Activated T-cell treated with anti-CD3 and anti-CD28 coated beads for 4 hours (primary cell): ENCODE measurements around the gene KCNK2.
"Not testable (repeated sequence)": the region's sequence is repeated elsewhere in the genome, so short reads cannot be mapped to it uniquely, and the experiment has no call there.

Experiments used
- DNase-seq: peaks from one replicate; pipeline ENCODE4 v3.0.0-alpha.2; 2020

KCNK2 gene

DNA sequence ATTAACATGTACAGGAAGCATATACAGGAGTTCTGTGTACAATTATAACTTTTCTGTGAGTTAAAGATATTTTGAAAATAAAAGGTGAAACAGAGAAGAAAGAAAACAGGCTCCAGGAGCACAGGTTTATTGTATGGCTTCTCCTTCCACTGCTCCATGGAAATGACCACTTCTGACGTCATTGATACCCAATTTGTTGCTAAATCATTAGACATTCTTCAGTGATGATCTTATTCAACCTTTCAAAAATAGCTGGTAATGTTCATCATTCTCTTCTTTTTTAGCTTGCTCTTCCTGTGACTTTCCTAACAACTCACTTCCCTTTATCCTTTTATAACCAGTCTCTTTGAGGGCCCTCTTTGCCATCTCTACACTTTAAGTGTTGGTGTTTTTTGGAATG lies 77.8 kb downstream of the KCNK2 start:
- no peak for DNase-seq

DNA sequence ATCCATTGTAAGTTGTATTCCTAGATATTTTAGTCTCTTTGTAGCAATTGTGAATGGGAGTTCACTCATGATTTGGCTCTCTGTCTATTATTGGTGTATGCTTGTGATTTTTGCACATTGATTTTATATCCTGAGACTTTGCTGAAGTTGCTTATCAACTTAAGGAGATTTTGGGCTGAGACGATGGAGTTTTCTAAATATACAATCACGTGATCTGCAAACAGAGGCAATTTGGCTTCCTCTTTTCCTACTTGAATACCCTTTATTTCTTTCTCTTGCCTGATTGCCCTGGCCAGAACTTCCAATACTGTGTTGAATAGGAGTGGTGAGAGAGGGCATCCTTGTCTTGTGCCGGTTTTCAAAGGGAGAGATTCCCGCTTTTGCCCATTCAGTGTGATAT lies 80.6 kb downstream of the KCNK2 start:
- DNase-seq = not testable (repeated sequence)

DNA sequence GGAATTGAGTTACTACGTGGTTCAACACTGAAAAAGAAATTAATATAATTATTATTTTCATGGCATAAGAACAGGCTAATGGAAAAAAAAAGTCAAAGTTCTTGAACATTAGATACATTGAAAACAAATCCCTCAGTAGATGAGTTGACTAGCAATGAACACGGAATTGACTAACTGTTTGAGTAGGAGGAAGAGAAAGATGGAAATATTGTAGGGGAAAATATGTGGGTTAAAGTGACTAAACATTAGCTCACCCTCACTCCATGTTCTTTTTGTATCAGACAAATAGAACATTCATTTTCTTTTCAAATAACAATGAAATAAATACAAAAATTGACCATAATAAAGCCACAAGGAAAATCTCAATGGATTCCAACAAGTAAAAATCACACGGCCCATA lies 84.3 kb downstream of the KCNK2 start:
- DNase-seq = no peak

DNA sequence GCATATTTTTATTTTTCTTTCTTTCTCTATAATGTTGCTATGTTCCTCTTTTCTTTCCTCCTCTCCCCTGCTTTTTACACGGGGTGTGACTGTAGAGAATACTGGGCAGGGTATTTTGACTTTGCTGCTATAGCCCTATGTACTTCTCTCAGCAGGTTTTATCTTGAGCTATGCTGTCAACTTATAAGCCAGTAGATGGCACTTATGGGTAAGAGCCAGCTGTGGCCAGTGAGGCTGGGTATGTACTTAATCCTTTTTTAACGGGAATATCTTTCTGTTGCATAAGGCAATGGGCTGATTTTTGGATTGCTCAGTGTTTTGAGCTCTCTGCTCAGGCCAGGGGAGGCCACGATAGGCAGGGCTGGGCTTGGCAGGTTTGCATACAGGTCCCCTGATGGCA lies 99.0 kb downstream of the KCNK2 start:
- DNase-seq = no peak

DNA sequence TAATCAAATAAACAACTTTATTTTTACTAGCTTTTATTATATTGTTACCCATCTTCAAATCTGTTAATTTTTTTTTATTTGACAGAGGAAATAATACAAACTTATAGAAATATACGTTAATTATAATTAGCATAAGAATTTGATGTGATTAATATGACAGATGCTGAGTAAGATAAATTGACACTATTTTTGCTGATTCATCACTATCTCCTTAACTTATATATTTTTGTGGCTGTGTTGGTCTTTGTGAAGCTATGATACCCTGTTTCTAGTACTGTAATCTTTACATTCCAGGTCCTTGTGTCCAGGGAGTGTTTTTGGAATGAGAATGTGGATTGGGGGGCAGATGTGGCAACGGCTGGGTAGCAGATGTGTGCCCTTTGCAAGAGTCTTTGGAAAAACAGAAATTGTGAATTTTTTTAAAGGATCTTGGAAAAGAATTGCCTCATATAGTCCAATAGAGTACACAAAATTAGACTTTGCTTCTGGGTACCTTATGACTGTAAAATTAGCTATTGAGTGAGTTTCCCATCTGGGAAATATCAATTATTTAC lies 102.6 kb downstream of the KCNK2 start:
- no peak for DNase-seq

DNA sequence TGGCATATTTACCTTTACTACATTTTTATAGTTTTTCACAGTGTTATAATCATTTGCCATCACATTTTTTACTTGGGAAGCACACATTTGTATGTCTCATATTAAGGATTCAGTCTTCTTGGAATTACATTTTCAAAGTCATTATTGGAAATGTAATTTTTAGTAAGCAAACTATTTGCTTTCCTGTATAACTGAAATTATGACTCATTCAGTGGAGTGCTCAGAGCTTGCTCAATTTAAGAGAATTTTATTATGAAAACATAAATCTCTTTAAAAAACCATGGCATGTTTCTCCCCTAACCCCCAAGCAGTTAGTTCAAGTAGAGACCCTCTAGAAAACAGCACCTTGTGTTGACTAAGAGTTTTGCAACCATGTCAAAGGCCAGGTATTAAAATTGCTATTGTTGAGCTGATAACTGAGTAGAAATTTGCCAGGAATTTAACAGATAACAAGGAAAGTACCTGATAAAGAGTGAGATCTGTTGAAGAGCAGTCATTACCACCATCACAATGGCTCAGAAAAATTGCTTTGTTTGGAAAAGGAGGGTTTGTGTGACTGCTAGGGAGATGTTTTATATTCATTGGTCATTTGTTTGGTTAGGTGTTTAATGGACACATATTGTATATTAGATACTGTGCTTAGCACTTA lies 105.9 kb downstream of the KCNK2 start:
- no peak for DNase-seq

DNA sequence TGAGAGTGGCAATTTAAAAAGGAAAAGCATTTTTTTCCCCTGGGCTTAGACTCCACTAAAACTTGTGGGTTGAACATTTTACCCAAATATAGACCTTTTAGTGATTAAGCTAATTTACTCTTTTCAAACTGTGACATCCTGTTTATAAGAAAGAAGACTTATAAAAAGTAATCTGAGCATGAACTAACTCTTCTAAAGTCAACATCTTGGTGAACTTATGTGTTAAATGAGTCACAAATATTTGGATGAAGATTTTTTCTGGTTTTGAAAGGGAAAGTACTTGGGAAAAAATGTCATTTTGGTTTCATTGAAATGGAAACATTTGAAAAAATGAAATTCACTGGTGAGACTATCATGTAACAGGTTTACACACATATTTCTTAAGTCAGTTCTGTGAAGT lies 109.8 kb downstream of the KCNK2 start:
- DNase-seq = no peak

DNA sequence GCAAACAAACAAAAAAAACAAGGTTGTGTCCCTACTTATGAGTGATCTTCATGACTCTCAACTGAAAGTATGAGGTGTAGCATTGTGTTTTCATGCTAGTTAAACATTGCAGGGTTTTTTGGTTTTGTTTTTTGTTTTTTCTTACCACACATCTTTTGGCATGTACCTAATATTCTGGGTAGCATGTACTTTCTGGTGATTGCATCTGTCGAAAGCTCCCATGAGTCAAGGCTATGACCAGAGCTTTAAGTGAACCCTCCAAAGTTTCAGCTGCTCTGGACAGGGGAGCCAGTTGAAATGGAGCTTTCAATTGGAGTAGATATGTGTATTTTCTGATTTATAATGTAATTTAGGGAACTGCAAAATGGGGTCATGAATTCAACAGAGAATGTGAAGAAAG lies 115.5 kb downstream of the KCNK2 start:
- no peak for DNase-seq

DNA sequence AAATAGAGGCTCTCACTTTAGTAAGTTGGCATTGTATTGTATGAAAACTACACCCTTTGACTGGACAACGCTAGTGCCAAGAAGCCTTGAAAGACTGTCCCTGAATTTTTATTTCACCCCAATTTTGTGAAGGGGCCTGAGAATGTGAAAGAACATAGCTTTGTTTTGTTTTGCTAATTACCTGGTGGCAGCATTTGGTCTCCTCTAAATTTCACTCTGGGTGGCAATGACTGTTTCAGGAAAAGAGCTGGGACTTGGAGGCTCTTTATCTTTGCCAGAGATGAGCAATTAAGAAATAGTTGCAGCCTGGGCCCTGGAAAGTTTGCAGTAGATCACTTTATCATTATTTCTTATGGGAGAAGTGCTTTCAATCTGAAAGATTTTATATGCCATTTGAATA lies 117.6 kb downstream of the KCNK2 start:
- DNase-seq = no peak

DNA sequence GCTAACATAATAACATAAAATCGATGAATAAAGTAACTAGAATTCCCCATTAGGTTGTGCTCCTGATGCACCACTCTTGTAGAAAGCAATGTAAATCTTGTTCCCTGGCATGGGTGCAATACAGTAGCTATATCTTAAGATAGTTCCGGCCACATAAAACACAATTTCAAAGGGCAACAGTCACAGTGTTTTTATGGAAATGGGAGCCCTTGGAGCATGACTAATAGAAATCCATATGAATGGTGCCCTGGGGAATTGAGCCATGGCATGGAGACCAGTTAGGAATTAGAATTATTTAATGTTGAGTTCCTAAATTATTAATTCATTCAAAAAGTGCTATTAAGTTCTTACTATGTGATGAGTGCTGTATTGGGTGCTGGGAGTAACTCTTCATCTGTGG lies 118.7 kb downstream of the KCNK2 start:
- no peak for DNase-seq

DNA sequence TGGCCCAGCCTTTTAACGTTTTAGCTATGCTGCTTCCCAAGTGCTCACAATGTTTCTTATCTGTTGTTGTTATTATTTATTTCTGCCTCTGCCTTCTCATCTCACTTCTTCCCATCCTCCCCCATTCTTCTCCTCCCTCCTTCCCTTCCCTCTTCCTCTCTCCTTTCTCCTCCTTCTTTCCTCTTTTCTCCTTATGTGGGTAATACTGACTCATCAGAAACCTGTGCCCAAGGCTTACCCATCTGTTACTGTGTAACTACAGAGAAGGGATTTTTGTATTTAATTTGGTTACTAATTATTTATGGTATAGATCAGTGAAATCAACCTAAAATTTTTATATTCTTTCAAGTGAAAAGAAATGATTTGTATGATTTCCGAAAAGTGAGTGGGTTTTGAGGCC lies 120.3 kb downstream of the KCNK2 start:
- no peak for DNase-seq

DNA sequence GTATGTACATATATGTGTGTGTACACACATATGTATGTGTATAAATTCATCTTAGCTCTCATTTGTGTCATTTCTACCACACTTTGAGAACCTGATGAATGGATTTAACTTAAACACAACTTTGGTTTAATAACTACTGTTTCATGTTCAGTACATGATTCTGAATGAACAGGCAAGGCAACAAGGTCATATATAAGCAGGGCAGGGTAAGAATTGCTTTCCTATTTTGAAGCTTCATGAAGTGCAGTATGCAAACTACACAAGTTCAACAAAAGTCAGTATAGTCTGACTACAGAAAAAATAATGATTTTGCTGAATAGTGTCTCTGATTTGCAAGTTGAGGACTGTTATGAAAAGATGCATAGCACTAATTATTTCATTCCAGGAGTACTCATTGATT lies 127.6 kb downstream of the KCNK2 start:
- no peak for DNase-seq

DNA sequence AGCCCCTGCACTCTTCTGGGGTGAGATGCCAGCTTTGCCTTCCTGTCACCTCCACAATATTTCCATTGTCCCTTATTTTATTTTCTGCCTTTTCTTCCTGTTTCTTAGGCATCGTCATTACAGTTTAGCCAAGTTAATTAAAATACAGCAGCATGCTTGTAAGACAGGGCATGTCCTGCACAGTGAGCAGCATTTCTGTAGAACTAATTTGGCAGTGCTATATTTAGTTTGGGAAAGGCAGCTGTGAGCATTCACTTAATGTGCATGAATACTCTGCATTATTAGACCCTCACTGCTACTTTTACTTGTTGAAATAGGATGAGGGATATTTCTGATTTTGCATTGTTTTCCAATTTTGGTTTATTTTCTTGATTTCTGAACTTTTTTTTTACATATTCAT lies 133.3 kb downstream of the KCNK2 start:
- no peak for DNase-seq

DNA sequence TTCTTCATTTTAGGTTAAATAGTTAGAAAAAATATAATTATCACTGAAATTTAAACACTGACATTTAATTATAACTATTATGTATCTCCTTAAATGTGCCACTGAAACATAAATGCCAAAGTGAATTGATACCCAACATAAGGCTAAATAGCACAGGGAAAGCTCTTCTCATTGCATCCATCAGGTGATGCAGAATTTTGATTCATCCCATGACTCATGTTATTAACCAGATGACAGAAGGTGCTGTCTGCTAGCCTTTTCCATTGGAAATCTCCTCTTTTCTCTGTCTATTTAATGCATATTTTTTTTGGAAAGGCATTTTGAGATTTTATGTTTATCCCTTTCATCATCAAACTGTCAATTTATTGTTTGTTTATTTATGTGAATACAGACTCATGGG lies 136.8 kb downstream of the KCNK2 start:
- DNase-seq = no peak

DNA sequence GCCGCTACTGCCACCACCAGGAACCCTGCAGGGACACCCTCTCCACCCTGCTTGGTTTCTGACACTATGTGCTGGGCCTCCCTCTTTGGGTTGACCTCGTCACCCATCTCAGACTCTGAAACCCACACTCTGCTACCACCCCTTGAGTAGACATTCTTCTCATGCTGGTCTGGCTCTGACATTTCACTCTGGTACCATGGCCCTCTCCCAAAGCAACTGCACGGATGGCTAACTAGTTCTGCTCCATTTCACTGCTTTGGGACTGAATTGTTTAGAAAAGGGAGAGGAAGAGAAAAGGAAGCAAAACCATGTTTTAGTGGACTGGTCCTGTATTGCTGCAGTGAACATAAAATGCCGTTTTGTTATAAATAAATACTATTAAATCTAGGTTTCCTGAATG lies 137.8 kb downstream of the KCNK2 start:
- DNase-seq = no peak

DNA sequence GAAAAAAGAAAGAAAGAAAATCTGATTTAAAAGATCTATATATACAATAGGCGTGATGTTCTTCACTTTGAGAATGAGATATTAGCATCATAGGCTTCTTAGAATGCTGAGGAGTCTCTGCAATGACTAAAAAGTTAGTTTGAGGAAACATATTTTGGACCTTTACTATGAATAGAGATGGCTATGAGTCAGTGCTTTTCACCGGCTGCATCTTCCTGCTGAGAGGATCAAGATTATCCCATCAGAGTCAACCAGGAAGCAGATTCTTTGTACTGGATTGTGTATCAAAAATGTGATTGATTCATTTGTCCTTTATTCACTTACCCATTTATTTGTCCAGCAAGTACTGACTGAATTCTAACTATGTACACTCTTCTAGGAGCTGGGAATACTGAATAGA lies 144.2 kb downstream of the KCNK2 start:
- DNase-seq = no peak

DNA sequence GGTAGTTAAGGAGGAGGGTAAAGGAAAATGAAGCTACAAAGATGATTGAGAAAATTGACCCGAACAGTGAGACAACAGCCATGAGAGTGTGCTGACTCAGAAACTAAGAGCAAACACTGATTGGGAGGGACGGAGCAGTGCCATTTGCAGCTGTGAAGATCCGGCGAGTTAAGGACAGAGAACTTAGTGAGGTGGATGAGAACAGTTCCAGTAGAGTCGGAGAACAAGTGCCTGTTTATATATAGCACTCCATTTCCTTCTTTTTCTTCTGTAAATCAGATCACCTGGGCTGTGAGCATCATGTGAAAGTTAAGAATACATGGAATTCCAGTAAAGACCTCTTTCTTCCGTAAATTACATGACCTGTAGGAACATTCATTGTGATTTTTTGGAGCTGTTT lies 145.7 kb downstream of the KCNK2 start:
- no peak for DNase-seq

DNA sequence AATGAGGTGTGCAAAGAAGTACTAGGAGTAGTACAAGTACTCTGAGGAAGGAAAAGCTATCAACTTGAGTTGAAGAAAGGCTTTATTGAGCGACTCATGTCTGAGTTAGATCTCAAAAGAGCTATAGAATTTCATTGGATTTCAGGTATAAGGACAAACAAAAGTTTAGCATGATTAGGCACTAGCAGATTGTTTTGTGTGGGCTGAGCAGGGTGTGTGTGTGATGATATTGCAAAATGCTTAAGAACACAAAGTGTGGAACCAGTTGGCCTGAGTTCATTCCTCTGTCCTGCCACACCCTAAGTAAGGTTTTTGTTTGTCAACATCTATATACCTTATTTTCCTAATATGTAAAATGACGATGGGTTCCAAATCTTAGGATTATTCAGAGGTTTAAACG lies 158.9 kb downstream of the KCNK2 start:
- DNase-seq = no peak

DNA sequence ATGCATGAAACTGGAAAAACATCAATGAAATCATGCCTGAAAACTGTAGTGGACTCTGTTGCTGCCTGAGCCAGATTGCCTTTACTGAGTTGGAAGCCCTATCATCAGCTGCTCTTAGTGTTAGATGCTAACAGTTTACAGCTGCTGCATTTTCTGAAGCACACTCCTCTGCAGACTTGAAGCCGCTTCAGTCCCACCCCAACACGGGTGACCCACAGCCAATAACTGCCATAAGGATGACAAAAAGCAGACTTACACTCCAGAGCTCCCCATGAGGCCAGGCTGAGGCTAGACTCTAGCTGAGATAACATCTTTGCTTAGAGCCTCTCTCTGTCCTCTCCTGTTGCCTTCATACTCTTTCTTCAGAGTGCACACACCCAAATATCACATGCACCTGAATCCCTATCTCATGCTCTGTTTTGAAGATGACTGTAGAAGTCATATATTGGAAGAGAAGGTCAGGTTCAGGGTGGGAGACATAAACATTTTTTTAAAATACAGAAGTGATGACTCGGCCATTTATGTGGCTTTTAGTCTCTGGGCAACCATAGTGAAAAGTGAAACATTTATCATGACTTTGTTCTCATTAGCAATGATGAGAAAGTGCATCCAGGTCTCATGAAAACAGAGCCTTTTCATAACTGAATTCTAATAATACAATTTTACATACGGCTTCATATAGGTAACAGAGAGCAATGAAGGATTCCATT lies 161.0 kb downstream of the KCNK2 start:
- DNase-seq = no peak

DNA sequence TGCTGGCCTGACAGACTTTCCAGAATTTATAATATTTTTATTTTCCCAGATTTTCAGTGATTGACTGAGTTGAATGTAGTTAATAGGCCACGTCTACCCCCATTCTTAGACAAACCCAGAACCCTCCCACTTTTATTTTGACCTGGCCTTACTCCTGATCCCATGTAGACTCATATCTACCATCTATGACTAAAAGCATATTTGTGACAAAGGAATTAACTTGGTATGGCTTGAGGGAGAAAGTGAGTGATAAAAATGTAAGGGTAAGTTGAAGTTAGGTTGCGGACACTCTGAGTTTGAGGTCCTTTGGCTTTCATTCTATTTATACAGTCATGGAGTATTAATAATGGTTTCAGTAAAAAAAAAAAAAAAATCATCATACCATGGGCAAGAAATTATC lies 168.4 kb downstream of the KCNK2 start:
- DNase-seq = no peak

DNA sequence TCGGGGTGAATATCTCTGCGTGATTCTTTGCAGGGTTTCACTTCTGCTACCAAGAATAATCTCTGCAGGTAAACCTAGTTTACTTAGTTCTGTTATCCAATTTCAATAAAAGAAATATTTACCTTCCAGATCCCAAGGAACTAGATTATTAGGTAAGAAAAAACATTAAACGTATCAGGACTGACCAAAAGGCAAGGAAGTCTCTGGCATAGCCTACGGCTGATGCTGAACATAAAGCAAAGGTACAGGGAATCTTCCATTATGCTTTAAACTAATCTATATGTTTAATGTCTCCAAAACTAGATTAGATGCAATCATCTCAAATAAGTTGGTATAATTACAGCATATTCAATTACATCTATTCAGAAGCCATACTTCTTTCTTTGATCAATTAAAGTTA lies 168.9 kb downstream of the KCNK2 start:
- DNase-seq = no peak

DNA sequence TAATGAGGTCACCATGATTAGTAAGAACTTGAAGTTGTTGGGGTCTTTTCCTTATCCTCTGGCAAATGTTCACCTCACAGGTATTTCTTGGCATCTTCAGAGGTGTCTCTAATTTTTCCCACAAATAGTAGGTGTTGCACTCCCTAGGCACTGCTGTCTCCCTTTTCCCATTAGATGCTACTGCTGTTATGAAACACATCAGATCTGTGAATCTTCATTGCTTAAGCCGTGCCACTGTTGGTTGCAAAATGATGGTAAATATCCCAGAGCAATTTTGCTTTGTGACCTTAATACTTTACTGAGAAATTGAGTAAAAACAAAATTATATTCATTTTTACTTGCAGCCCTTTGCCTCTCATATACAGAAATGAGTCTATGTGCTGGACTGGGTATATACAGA lies 169.6 kb downstream of the KCNK2 start:
- DNase-seq = no peak

DNA sequence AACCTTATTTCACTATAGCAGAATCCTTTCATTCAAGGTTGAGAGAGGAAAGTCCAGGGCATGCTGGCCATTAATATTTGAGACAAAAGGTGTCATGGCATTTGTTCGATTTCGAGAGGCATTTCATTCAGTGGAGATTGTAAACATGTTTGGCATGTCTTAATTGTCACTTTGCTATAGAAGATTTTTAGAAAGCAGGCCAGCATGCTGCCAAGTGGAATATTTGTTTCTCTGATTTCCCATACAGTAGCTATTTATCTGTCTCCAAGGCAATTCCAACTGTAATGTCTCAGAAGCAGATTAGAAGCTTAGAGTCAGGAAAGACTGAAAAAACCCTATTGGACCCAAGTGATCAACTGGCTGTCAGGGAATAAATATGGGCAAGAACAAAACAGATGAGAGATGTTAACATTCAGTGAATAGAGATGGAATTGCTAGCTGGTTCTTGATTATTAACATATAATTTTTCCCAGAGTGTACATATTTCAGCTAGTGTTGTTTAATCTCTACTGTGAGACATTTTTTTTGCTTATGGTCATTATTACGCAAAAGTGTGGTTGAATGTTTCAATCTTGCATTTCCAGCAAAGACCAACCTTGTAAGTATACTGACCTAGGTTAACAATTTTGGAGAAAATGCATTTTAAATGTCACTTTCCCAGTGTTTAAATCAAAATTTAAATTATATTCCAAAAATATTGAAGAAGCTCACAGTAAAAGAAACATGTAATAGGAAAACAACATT lies 174.6 kb downstream of the KCNK2 start:
- DNase-seq = no peak

DNA sequence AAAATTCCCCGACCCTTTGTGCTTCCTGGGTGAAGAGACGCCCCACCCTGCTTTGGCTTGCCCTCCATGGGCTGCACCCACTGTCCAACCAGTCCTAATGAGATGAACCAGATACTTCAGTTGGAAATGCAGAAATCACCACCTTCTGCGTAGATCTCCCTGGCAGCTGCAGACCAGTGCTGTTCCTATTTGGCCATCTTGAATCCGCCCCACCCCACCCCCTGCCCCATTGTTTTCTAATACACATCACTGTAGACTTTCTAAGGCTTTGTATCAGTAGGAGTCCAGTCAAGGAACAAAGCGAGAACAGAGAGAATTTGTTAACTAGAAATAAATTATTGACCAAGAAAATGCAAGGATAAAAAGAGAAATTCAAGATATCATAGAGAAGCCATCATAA lies 178.2 kb downstream of the KCNK2 start:
- no peak for DNase-seq
